HT1080 (cell line): ENCODE measurements around the gene STMND1. TPM values are rescaled to one million over a fixed set of nuclear protein-coding genes. Genes with fewer than 3 reads are reported as not detected.

Experiments used
- DNase-seq: peaks from one replicate; pipeline ENCODE4 v3.0.0-alpha.2; 2015; ENCODE audit warnings: low read depth
- total RNA-seq: library from RNA; depleted of rRNA; stranded (reverse); fragments of >200 nt; shearing (Covaris generic); gene quantifications from 2 replicates; pipeline ENCODE4 v1.2.3, GENCODE V29; 2014; rRNA removed

STMND1 gene
- total RNA-seq, 1 experiment from 2014 or later = not detected

GRCh38 chr6:17159240-17159639 lies 57.4 kb downstream of the STMND1 start:
- DNase-seq = no peak

GRCh38 chr6:17161076-17161475 lies 59.2 kb downstream of the STMND1 start:
- DNase-seq = no peak

GRCh38 chr6:17165383-17165782 lies 63.5 kb downstream of the STMND1 start:
- no peak for DNase-seq

- no peak for DNase-seq
Observed at GRCh38 chr6:17167327-17167979, 65.6 kb downstream of the STMND1 start.

GRCh38 chr6:17169291-17169690 lies 67.4 kb downstream of the STMND1 start:
- peak; percentile 80 for DNase-seq

- DNase-seq = no peak
Observed at GRCh38 chr6:17169711-17170110, 67.9 kb downstream of the STMND1 start.

GRCh38 chr6:17172836-17173470 lies 71.1 kb downstream of the STMND1 start:
- DNase-seq = no peak

GRCh38 chr6:17178326-17178725 lies 76.5 kb downstream of the STMND1 start:
- DNase-seq = no peak

GRCh38 chr6:17178754-17179529 lies 77.1 kb downstream of the STMND1 start:
- DNase-seq = peak; percentile 81

- peak; percentile 70 for DNase-seq
Observed at GRCh38 chr6:17179530-17180073, 77.8 kb downstream of the STMND1 start.

Other genes with a start within 250 kb of the STMND1 start
- 0.13 and 0.77 TPM in 2 replicates for gene RBM24, start 179.3 kb downstream of the STMND1 start, total RNA-seq